Endothelial cell of umbilical vein (primary cell): Measurements from ENCODE around the gene FBP2. TPM values are rescaled to one million over a fixed set of nuclear protein-coding genes. Genes with fewer than 3 reads are reported as not detected.

ENCODE experiments used
- BruUV-seq: library from RNA; stranded (reverse); fragments of 400-500 nt; replicated peaks from 2 replicates; lab custom pipeline; 2021; lab: Mats Ljungman, UMichigan
- CTCF ChIA-PET: fragments of 300-600, 350-600 bp; sonication (Branson Sonifier 250); formaldehyde crosslinking; loops from one replicate; lab custom pipeline; 2021; ENCODE audit warnings: antibody characterized with exemption, inconsistent platforms; lab: Charles Lee
- POLR2A ChIA-PET: fragments of 300-600, 350-600 bp; sonication (Branson Sonifier 250); formaldehyde crosslinking; loops from one replicate; lab custom pipeline; 2021; ENCODE audit warnings: antibody characterized with exemption, inconsistent platforms; lab: Charles Lee
- DNase-seq: peaks from one replicate; pipeline ENCODE4 v3.0.0-alpha.2; 2011; ENCODE audit warnings: low read depth, low spot score
- FAIRE-seq: peaks from 2 replicates; lab custom pipeline; 2011; peaks lifted over from hg19 to GRCh38; lab: Jason Lieb, UNC
- H2AFZ ChIP-seq: 2 replicates; pipeline ENCODE4 v1.6.0; 2012; ENCODE audit warnings: low read depth, low read length, control low read depth, inconsistent platforms
- H3K27ac ChIP-seq: 2 replicates; pipeline ENCODE4 v1.5.1; 2011; ENCODE audit warnings: low read depth, mild to moderate bottlenecking, control low read depth, low read length, moderate library complexity; ENCODE audit not compliant: insufficient read depth
- H3K27me3 ChIP-seq, 2 experiments: 2 replicates each; pipeline versions ENCODE4 v1.6.0 to v1.6.1; 2011; ENCODE audit warnings: low read length in 2 of 2, mixed read lengths in 1 of 2; ENCODE audit not compliant: control insufficient read depth in 2 of 2, insufficient read depth in 2 of 2
- H3K36me3 ChIP-seq, 2 experiments: 2 replicates in 1 of 2; 3 replicates in 1 of 2; pipeline ENCODE4 v1.5.1; 2011; ENCODE audit warnings: low read length in 2 of 2, mild to moderate bottlenecking in 1 of 2, moderate library complexity in 1 of 2; ENCODE audit not compliant: control insufficient read depth in 2 of 2, insufficient read depth in 2 of 2; ENCODE audit errors: extremely low read depth in 1 of 2
- H3K4me1 ChIP-seq: 3 replicates; pipeline ENCODE4 v1.5.1; 2011; ENCODE audit warnings: mild to moderate bottlenecking, low read length; ENCODE audit not compliant: control insufficient read depth, insufficient read depth; ENCODE audit errors: extremely low read depth
- H3K4me2 ChIP-seq: 2 replicates; pipeline ENCODE4 v1.6.1; 2011; ENCODE audit warnings: low read length, control low read depth, mixed read lengths; ENCODE audit not compliant: insufficient read depth
- H3K4me3 ChIP-seq, 3 experiments: fragments of 200-600 bp in 1 of 3; sonication (generic), shearing (Covaris generic) in 1 of 3; replicated peaks in 1 of 3; 2 replicates each; pipeline ENCODE4 v1.5.1; 2011 to 2016; ENCODE audit warnings: control low read depth in 3 of 3, low read length in 3 of 3, mild to moderate bottlenecking in 2 of 3, inconsistent platforms in 1 of 3, low read depth in 1 of 3, moderate library complexity in 1 of 3; ENCODE audit not compliant: insufficient read depth in 1 of 3
- H3K79me2 ChIP-seq: 2 replicates; pipeline ENCODE4 v1.6.0; 2012; ENCODE audit warnings: low read length, inconsistent platforms; ENCODE audit not compliant: control insufficient read depth, insufficient read depth
- H3K9ac ChIP-seq: replicated peaks from 2 replicates; pipeline ENCODE3; 2011; ENCODE audit warnings: low read length, control low read depth; ENCODE audit not compliant: insufficient read depth; ENCODE audit errors: extremely low read depth
- H3K9me1 ChIP-seq: replicated peaks from 3 replicates; pipeline ENCODE4 v1.6.0; 2011; ENCODE audit warnings: mild to moderate bottlenecking, low read length; ENCODE audit not compliant: control insufficient read depth, insufficient read depth; ENCODE audit errors: extremely low read depth
- H3K9me3 ChIP-seq: replicated peaks from 2 replicates; pipeline ENCODE4 v1.5.1; 2012; ENCODE audit warnings: low read length, inconsistent platforms; ENCODE audit not compliant: control insufficient read depth, insufficient read depth
- H4K20me1 ChIP-seq: replicated peaks from 2 replicates; pipeline ENCODE3; 2011; ENCODE audit warnings: mild to moderate bottlenecking, low read length; ENCODE audit not compliant: control insufficient read depth, insufficient read depth; ENCODE audit errors: extremely low read depth
- EZH2 ChIP-seq: IDR thresholded peaks from 2 replicates; pipeline ENCODE4 v1.6.1; 2012; ENCODE audit warnings: borderline replicate concordance, low read depth, mild to moderate bottlenecking, moderate library complexity, low read length, inconsistent platforms; ENCODE audit not compliant: severe bottlenecking
- FOS ChIP-seq: IDR thresholded peaks from 2 replicates; pipeline ENCODE4 v1.6.1; 2011; ENCODE audit warnings: mild to moderate bottlenecking, low read length, moderate library complexity, borderline replicate concordance; ENCODE audit not compliant: insufficient read depth
- GATA2 ChIP-seq: IDR thresholded peaks from 2 replicates; pipeline ENCODE4 v1.7.0; 2011; ENCODE audit warnings: low read depth, mild to moderate bottlenecking, moderate library complexity, mixed read lengths, low read length; ENCODE audit not compliant: insufficient read length, insufficient read depth
- JUN ChIP-seq: IDR thresholded peaks from 2 replicates; pipeline ENCODE4 v1.6.1; 2011; ENCODE audit warnings: borderline replicate concordance, low read depth; ENCODE audit not compliant: insufficient read length, insufficient read depth
- MAX ChIP-seq: IDR thresholded peaks from 2 replicates; pipeline ENCODE4 v1.6.1; 2011; ENCODE audit not compliant: insufficient read depth, insufficient read length
- MYC ChIP-seq: IDR thresholded peaks from one replicate; pipeline ENCODE4 v1.6.1; 2011; ENCODE audit warnings: mild to moderate bottlenecking, low read depth, low read length
- POLR2A ChIP-seq: IDR thresholded peaks from 2 replicates; pipeline ENCODE4 v1.6.1; 2012; ENCODE audit warnings: low read depth, mild to moderate bottlenecking, control low read depth, low read length
- POLR2AphosphoS5 ChIP-seq: IDR thresholded peaks from 2 replicates; pipeline ENCODE4 v1.6.1; 2012; ENCODE audit warnings: low read depth, mild to moderate bottlenecking, control low read depth, low read length, moderate library complexity; ENCODE audit not compliant: insufficient read depth
- dilution Hi-C: fragments of 300-500 bp; cut with MboI; formaldehyde crosslinking; loops from one replicate; pipeline ENCODE4 v1.15.0; 2019; ENCODE audit warnings: low sequenced_read_pairs; ENCODE audit not compliant: extremely low pct_ligation_motif_present
- intact Hi-C: fragments of 100-400 bp; cut with micrococcal nuclease; formaldehyde crosslinking; loops from one replicate; pipeline ENCODE4 v1.10.0; 2022
- polyA plus RNA-seq, 4 experiments: library from polyadenylated mRNA; depleted of rRNA in 3 of 4; stranded (reverse) in 3 of 4; unstranded in 1 of 4; fragments of >200 nt; gene quantifications; 2 replicates each; pipeline versions ENCODE4 v1.2.1 to v1.2.3, GENCODE V29; 2011 to 2012; ENCODE audit warnings: missing spikeins in 1 of 4
- total RNA-seq: library from RNA; stranded (reverse); gene quantifications from 2 replicates; pipeline ENCODE4 v1.2.3, GENCODE V29; 2021
- TF ChIP-seq, protein P1 (sequence below), 2 donors: IDR thresholded peaks; 1 replicate in 1 of 2; 2 replicates in 1 of 2; pipeline ENCODE4 v1.5.1; 2011; ENCODE audit warnings: low read length in 2 of 2, mild to moderate bottlenecking in 2 of 2, moderate library complexity in 2 of 2, control low read depth in 1 of 2, inconsistent platforms in 1 of 2, low read depth in 1 of 2; ENCODE audit not compliant: insufficient read depth in 1 of 2; ENCODE audit errors: extremely low read depth in 1 of 2

Gene FBP2
- total and polyA plus RNA-seq, 2 donors (not counting 3 experiments of a cell fraction or from before 2014, with no cell fraction given): not detected

- Histone ChIP-seq H3K79me2 (no peaks in the 10 kb centered on the region), H3K27me3 (peaks cover 0 to 3% of the 10 kb centered on the region in 2 experiments), H3K9me3 (no peaks in the 10 kb centered on the region), H3K36me3 (no peaks in the 10 kb centered on the region), H3K9me1 (no peaks in the 10 kb centered on the region), H4K20me1 (no peaks in the 10 kb centered on the region), H3K4me1 (no peaks in the 10 kb centered on the region), H2AFZ (no peak overlapping the region), H3K27ac (no peak overlapping the region), H3K4me3 (no peak overlapping the region), H3K4me2 (no peak overlapping the region), H3K9ac (no peak overlapping the region)
- DNase-seq (no peak), FAIRE-seq (no peak)
- dilution Hi-C loops: no loop called here
- ChIA-PET CTCF (no interaction called here), POLR2A (no interaction called here)
- intact Hi-C loops: no loop called here
- no TSS peak for BruUV-seq
- TF ChIP-seq GATA2: no peak
- TF ChIP-seq FOS: no peak
- TF ChIP-seq POLR2A: no peak
- no peak for TF ChIP-seq MAX
- no peak for TF ChIP-seq MYC
- TF ChIP-seq POLR2AphosphoS5: no peak
- no peak for TF ChIP-seq JUN
- TF ChIP-seq EZH2: no peak
- TF ChIP-seq, protein P1, sequence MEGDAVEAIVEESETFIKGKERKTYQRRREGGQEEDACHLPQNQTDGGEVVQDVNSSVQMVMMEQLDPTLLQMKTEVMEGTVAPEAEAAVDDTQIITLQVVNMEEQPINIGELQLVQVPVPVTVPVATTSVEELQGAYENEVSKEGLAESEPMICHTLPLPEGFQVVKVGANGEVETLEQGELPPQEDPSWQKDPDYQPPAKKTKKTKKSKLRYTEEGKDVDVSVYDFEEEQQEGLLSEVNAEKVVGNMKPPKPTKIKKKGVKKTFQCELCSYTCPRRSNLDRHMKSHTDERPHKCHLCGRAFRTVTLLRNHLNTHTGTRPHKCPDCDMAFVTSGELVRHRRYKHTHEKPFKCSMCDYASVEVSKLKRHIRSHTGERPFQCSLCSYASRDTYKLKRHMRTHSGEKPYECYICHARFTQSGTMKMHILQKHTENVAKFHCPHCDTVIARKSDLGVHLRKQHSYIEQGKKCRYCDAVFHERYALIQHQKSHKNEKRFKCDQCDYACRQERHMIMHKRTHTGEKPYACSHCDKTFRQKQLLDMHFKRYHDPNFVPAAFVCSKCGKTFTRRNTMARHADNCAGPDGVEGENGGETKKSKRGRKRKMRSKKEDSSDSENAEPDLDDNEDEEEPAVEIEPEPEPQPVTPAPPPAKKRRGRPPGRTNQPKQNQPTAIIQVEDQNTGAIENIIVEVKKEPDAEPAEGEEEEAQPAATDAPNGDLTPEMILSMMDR (IDR thresholded peaks at IDR 0.05; ENCODE audit: extremely low read depth in 1 of 2, insufficient read depth in 1 of 2, low read depth in 1 of 2, low read length in 2 of 2): no peak
Measured at GRCh38 chr9:94528886-94529285, 64.7 kb downstream of the FBP2 start.
